ENCODE measurements around the gene SND1.

Gene SND1

DNA sequence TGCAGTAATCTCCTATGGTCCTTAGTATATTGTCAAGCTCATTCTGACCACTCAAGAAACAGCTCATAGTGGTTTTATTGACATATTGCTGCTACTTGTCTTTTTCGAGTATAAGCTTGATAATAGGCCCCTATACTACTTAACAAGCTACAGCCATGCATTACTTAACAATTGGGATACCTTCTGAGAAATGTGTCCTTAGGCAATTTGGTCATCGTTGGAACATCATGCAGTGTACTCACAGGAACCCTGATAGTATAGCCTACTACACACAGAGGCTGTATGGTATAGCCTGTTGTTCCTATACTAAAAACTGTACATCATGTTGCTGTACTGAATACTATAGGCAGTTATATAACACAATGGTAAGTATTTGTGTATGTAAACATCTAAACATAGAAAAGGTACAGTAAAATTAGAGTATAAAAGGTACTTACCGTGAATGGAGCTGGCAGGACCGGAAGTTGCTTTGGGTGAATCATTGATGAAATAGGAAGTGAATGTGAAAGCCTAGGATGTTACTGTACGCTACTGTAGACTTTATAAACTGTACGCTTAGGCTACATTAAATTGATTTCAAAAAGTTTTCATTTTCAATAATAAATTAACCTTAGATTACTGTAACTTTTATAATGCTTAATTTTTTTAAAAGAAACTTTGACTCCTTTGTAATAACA, 218.4 kb downstream of the SND1 start:
- DNase-seq (ENCODE audit: extremely low spot score), result no peak
- ChIA-PET POLR2A (no interaction called here), CTCF (interaction anchor here (1.2 to 1.5 kb wide), 2 partner anchors 18 to 26 kb away, joined by 3 read pairs; no protein-coding TSS in a partner anchor)
- TF ChIP-seq, protein P1, sequence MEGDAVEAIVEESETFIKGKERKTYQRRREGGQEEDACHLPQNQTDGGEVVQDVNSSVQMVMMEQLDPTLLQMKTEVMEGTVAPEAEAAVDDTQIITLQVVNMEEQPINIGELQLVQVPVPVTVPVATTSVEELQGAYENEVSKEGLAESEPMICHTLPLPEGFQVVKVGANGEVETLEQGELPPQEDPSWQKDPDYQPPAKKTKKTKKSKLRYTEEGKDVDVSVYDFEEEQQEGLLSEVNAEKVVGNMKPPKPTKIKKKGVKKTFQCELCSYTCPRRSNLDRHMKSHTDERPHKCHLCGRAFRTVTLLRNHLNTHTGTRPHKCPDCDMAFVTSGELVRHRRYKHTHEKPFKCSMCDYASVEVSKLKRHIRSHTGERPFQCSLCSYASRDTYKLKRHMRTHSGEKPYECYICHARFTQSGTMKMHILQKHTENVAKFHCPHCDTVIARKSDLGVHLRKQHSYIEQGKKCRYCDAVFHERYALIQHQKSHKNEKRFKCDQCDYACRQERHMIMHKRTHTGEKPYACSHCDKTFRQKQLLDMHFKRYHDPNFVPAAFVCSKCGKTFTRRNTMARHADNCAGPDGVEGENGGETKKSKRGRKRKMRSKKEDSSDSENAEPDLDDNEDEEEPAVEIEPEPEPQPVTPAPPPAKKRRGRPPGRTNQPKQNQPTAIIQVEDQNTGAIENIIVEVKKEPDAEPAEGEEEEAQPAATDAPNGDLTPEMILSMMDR (IDR thresholded peaks at IDR 0.05; ENCODE audit: control extremely low read depth, extremely low read depth, low read depth, missing control alignments), result no peak

DNA sequence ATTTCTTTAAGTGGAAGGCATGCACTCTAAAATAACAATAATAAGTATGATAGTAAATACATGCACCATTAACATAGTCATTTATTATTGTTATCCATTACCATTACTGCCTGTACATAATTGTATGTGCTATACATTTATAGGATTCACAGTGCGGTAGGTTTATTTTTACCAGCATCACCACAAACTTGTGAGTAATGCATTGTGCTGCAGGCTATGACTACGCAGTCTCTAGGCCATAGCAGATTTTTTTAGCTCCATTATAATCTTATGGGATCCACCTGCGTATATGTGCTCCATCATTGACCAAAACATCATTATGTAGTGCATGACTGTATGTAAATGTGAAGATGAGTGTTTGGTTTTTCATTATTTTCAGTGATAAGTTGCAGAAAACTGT, 219.2 kb downstream of the SND1 start:
- CTCF ChIA-PET, result interaction anchor here (1.2 to 1.5 kb wide), 2 partner anchors 19 to 27 kb away, joined by 3 read pairs; no protein-coding TSS in a partner anchor
- TF ChIP-seq, protein P1 (IDR thresholded peaks at IDR 0.05; ENCODE audit: control extremely low read depth, extremely low read depth, low read depth, missing control alignments), result no peak
- DNase-seq (ENCODE audit: extremely low spot score), result no peak
- POLR2A ChIA-PET, result no interaction called here

DNA sequence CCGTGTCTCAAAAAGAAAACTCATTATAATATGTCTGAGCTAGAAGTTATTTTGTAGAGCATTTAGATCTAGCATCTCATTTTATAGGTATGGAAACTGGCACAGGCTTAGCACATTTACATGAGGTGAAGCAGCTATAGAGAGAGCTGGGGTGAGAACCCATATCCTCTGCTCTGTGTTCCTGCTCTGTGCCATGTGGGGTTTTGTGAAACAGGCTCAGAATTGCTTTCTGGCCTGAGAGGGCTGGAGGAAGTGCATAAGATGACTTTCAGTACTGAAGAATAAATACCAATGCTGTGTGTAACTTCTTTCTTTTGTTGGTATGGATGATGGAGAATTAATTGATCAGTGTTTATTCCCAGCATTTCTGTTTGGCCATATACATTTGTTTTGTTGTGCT, 220.1 kb downstream of the SND1 start:
- TF ChIP-seq, protein P1 (IDR thresholded peaks at IDR 0.05; ENCODE audit: control extremely low read depth, extremely low read depth, low read depth, missing control alignments), result no peak
- DNase-seq (ENCODE audit: extremely low spot score), result peak; percentile 16
- CTCF ChIA-PET, result interaction anchor here (1.2 kb wide), 1 partner anchor 23 kb away, joined by 4 read pairs; no protein-coding TSS in a partner anchor
- POLR2A ChIA-PET, result no interaction called here

DNA sequence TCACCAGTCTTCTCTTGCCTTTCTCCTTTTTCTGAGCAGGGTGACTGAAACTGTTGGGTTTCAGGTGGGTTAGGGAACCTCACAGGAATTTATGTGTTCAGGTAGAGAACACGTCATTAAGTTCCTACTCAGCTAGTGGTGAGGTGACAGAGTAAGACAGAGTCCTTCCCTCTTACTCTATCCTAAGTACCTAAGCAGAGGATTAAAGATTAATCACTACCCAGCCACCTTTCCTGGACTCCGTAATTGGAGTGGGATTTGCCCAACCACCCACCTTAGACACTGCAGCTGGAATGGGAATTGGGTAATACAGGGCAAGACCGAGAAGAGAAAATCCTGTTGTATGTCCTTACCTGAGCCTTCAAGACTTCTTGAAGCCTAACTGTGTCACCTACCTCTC, 221.2 kb downstream of the SND1 start:
- DNase-seq (ENCODE audit: extremely low spot score), result no peak
- CTCF ChIA-PET, result interaction anchor here (1.0 kb wide), 1 partner anchor 10 kb away, joined by 3 read pairs; no protein-coding TSS in a partner anchor
- TF ChIP-seq, protein P1 (IDR thresholded peaks at IDR 0.05; ENCODE audit: control extremely low read depth, extremely low read depth, low read depth, missing control alignments), result no peak
- POLR2A ChIA-PET, result no interaction called here

DNA sequence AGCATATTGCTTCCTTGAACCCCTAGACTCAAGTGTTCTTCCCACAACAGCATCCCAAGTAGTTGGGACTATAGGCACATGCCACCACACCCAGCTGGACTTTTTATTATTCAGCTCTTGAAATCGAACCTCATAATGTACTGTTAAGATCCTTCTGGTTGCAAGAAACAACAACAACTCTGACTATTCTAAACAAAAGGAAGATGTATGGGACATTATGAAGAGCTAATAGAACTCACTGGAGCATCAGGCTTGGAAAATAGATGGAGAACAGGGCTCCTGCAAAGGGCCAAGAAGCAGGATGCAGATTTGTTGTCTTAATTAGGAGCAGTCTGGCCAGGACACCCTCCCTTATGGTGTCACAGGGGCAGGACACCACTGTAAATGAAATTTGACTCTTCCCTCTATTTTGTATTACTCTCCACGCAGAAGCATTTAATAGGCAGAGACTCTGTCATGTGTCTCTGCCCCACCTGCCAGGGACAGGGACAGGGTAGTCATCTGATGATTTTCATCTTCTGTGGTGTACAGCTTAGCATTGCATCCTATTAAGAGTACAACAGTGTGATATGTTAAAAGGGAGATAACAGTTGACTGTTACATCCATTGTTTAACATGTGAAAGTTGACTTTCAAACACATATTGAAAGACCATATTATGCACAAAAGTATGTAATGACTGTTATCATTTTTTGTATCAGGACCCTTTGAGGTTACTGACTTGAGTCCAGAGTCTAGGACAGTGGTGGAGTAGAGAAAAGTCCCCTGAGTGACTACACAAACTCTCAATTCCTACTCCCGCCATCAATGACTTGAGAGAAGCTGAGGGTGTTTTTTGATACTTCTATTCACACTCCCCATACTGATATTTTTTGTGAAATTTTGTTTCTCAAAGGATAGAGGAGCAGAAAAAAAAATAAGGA, 222.0 kb downstream of the SND1 start:
- no peak for DNase-seq (ENCODE audit: extremely low spot score)
- CTCF ChIA-PET, result interaction anchor here (1.0 to 1.4 kb wide), 2 partner anchors 10 to 21 kb away, joined by 3 to 4 read pairs; no protein-coding TSS in a partner anchor
- TF ChIP-seq, protein P1 (IDR thresholded peaks at IDR 0.05; ENCODE audit: control extremely low read depth, extremely low read depth, low read depth, missing control alignments), result no peak
- POLR2A ChIA-PET, result no interaction called here

DNA sequence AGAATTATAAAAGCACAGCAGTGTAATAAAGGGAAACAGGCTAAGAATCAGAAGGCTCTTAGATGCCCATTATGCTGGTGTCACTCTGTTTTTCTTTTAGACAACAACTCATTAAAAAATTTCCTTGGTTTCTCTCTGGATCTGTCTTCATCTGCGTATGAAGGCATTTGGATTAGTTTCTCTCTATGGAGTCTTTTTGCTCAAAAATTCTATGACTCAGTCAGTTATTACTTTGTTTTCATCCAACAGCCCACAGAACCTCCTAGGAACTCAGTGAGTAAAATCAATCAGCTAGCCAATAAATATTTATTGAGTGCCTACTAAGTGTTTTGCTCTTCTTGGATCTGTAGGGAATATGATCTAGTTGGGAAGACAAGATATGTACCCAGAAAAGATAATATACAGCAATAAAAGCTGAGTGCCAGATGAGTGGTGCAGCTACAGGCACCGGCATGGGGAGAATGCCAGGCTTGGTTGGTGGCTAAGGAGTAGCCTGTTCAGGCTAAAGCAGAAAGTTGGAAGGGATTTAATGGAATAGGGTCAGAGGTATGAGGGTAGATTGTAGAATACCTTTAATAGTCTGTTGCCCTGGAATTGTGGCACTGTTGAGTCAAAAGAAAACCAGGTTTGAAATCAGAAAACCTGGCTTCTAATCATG, 223.1 kb downstream of the SND1 start:
- DNase-seq (ENCODE audit: extremely low spot score), result no peak
- ChIA-PET CTCF (interaction anchor here (1.4 to 1.8 kb wide), 3 partner anchors 9 to 31 kb away, joined by 3 to 5 read pairs (median 4); no protein-coding TSS in a partner anchor), POLR2A (no interaction called here)
- TF ChIP-seq, protein P1 (IDR thresholded peaks at IDR 0.05; ENCODE audit: control extremely low read depth, extremely low read depth, low read depth, missing control alignments), result no peak
